ENCODE measurements around the gene RBM12. TPM values are rescaled to one million over a fixed set of nuclear protein-coding genes. Genes with fewer than 3 reads are reported as not detected.

Gene RBM12
- total RNA-seq, 1 donor from 2014 or later: 147 TPM

GRCh38 chr20:35599776-35600120 lies 65.0 kb downstream of the RBM12 start:
- Mint-ChIP-seq H3K36me3 (ENCODE audit: unreplicated experiment) (no peaks in the 10 kb centered on the region), H3K4me3 (ENCODE audit: unreplicated experiment) (no peak overlapping the region), H3K27ac (ENCODE audit: unreplicated experiment) (no peak overlapping the region), H3K27me3 (ENCODE audit: unreplicated experiment) (peaks cover 14% of the 10 kb centered on the region), H3K4me1 (ENCODE audit: low read depth, unreplicated experiment) (peaks cover 4% of the 10 kb centered on the region), H3K9me3 (ENCODE audit: unreplicated experiment) (peaks cover 11% of the 10 kb centered on the region)
- DNase-seq: no peak
- no peak for TF ChIP-seq CTCF (IDR thresholded peaks at IDR 0.05; ENCODE audit: partially characterized antibody, unreplicated experiment)

Other genes with a start within 250 kb of the RBM12 start
- gene GDF5, start 226.7 kb downstream of the RBM12 start, total RNA-seq (ENCODE audit: unreplicated experiment): 0.15 TPM
- 39.4 TPM for gene CEP250, start 209.3 kb downstream of the RBM12 start, total RNA-seq (ENCODE audit: unreplicated experiment)
- gene C20orf173, start 135.2 kb downstream of the RBM12 start, total RNA-seq (ENCODE audit: unreplicated experiment): not detected
- gene ERGIC3, start 122.8 kb downstream of the RBM12 start, total RNA-seq (ENCODE audit: unreplicated experiment): 233 TPM
- gene SPAG4, start 49.1 kb downstream of the RBM12 start, total RNA-seq (ENCODE audit: unreplicated experiment): 5.0 TPM
- 327 TPM for gene CPNE1, start within 50 bp of the RBM12 start, total RNA-seq (ENCODE audit: unreplicated experiment)
- 13.9 TPM for gene NFS1, start 34.5 kb upstream of the RBM12 start, total RNA-seq (ENCODE audit: unreplicated experiment)
- 103 TPM for gene ROMO1, start 34.5 kb upstream of the RBM12 start, total RNA-seq (ENCODE audit: unreplicated experiment)
- gene RBM39, start 77.4 kb upstream of the RBM12 start, total RNA-seq (ENCODE audit: unreplicated experiment): 358 TPM
- gene PHF20, start 107.1 kb upstream of the RBM12 start, total RNA-seq (ENCODE audit: unreplicated experiment): 76.1 TPM

All from glutamatergic neuron (in vitro differentiated cells).